HL-60 (cell line): ENCODE results near the gene MOCOS.

Experiments used
- CTCF ChIP-seq: IDR thresholded peaks from one replicate; pipeline ENCODE4 v1.5.1; 2011; ENCODE audit warnings: low read length, control low read depth, inconsistent platforms; ENCODE audit not compliant: insufficient read depth
- GABPA ChIP-seq: IDR thresholded peaks from 2 replicates; pipeline ENCODE4 v1.6.1; 2012; ENCODE audit warnings: low read depth

- TF ChIP-seq CTCF, result no peak
- no peak for TF ChIP-seq GABPA
Observed at GRCh38 chr18:36177913-36178312, 9.4 kb upstream of the MOCOS start.
